Measurements from ENCODE around the gene CMTM7.
A peak's percentile ranks its signal among the peaks of the same experiment; 100 is the strongest.

The CMTM7 gene

GRCh38 chr3:32406486-32407408 lies 15.1 kb downstream of the CMTM7 start:
- DNase-seq: no peak
- intact Hi-C loops (cut with DNase I): no loop called here

- no peak for DNase-seq
- intact Hi-C loops (cut with DNase I): no loop called here
Observed at GRCh38 chr3:32410367-32411246, 19.0 kb downstream of the CMTM7 start.

- intact Hi-C loops (cut with DNase I): no loop called here
- DNase-seq: no peak
Observed at GRCh38 chr3:32411442-32411841, 19.8 kb downstream of the CMTM7 start.

- peak in 1 of 42 donors; percentile 3 for DNase-seq
- intact Hi-C loops (cut with DNase I): no loop called here
Observed at GRCh38 chr3:32412887-32413286, 21.2 kb downstream of the CMTM7 start.

- peak in 1 of 42 donors; percentile 13 for DNase-seq
- intact Hi-C loops (cut with DNase I): no loop called here
Observed at GRCh38 chr3:32413845-32414521, 22.3 kb downstream of the CMTM7 start.

- DNase-seq: peak in 1 of 42 donors; percentile 24
- intact Hi-C loops (cut with DNase I): no loop called here
Observed at GRCh38 chr3:32414522-32415202, 23.0 kb downstream of the CMTM7 start.

- intact Hi-C loops (cut with DNase I): no loop called here
- DNase-seq: no peak
Observed at GRCh38 chr3:32419742-32420125, 28.1 kb downstream of the CMTM7 start.

GRCh38 chr3:32420126-32421038 lies 28.7 kb downstream of the CMTM7 start:
- peak in 6 of 42 donors; percentile 6 to 38 (median 29) for DNase-seq

GRCh38 chr3:32421185-32421584 lies 29.5 kb downstream of the CMTM7 start:
- peak in 1 of 42 donors; percentile 27 for DNase-seq
- intact Hi-C loops (cut with DNase I): no loop called here

More at GRCh38 chr3:32420126-32421038, 28.7 kb downstream of the CMTM7 start:
- intact Hi-C loops (cut with DNase I): no loop called here

GRCh38 chr3:32421991-32422859 lies 30.6 kb downstream of the CMTM7 start:
- intact Hi-C loops (cut with DNase I): no loop called here
- DNase-seq: peak in 38 of 42 donors; percentile 13 to 73 (median 48)

GRCh38 chr3:32422943-32423342 lies 31.3 kb downstream of the CMTM7 start:
- peak in 1 of 42 donors; percentile 42 for DNase-seq
- intact Hi-C loops (cut with DNase I): no loop called here

- peak in 1 of 42 donors; percentile 33 for DNase-seq
Observed at GRCh38 chr3:32423534-32423933, 31.9 kb downstream of the CMTM7 start.

GRCh38 chr3:32423956-32424557 lies 32.4 kb downstream of the CMTM7 start:
- intact Hi-C loops (cut with DNase I): no loop called here

More at GRCh38 chr3:32423534-32423933, 31.9 kb downstream of the CMTM7 start:
- intact Hi-C loops (cut with DNase I): no loop called here

GRCh38 chr3:32424581-32425250 lies 33.1 kb downstream of the CMTM7 start:
- intact Hi-C loops (cut with DNase I): no loop called here
- peak in 1 of 42 donors; percentile 18 for DNase-seq

More at GRCh38 chr3:32423956-32424557, 32.4 kb downstream of the CMTM7 start:
- DNase-seq: peak in 1 of 42 donors; percentile 39

Measured in head of caudate nucleus (tissue), 42 donors.